GM13977 (cell line): ENCODE results near the gene PRM2.
"Not testable (repeated sequence)": the region's sequence is repeated elsewhere in the genome, so short reads cannot be mapped to it uniquely, and the experiment has no call there.

Experiments used
- DNase-seq: peaks from one replicate; pipeline ENCODE4 v3.0.0; 2012; ENCODE audit warnings: low spot score
- CTCF ChIP-seq: IDR thresholded peaks from 2 replicates; pipeline ENCODE4 v1.5.1; 2012; ENCODE audit warnings: mild to moderate bottlenecking, control low read depth; ENCODE audit not compliant: insufficient read depth; ENCODE audit errors: extremely low read depth, missing control alignments
- in situ Hi-C: fragments of 300-500 bp; cut with MboI; formaldehyde crosslinking; loops from one replicate; pipeline ENCODE4 v1.12.0; 2022; ENCODE audit warnings: low sequenced_read_pairs, low pct_unique_long_range_greater_than_20kb, mixed read lengths, inconsistent platforms; ENCODE audit not compliant: unreplicated experiment

Gene PRM2

GRCh38 chr16:11296351-11296705 is 20.0 kb upstream of the PRM2 start:
- in situ Hi-C loops = no loop called here
- no peak for DNase-seq
- TF ChIP-seq CTCF = no peak

- DNase-seq = no peak
- TF ChIP-seq CTCF = no peak
- in situ Hi-C loops = no loop called here
These were observed 19.4 kb upstream of the PRM2 start for GRCh38 chr16:11295672-11296071.

GRCh38 chr16:11292076-11292748 is 15.9 kb upstream of the PRM2 start:
- in situ Hi-C loops = no loop called here
- TF ChIP-seq CTCF = no peak
- no peak for DNase-seq

- no peak for DNase-seq
- in situ Hi-C loops = no loop called here
- TF ChIP-seq CTCF = no peak
These were observed 14.9 kb upstream of the PRM2 start for GRCh38 chr16:11291091-11291703.

GRCh38 chr16:11290102-11290893 is 14.0 kb upstream of the PRM2 start:
- DNase-seq = no peak
- no peak for TF ChIP-seq CTCF
- in situ Hi-C loops = no loop called here

GRCh38 chr16:11289696-11290095 is 13.4 kb upstream of the PRM2 start:
- in situ Hi-C loops, DNase-seq: not testable (repeated sequence)

- in situ Hi-C loops = no loop called here
- DNase-seq = no peak
- no peak for TF ChIP-seq CTCF
These were observed 12.9 kb upstream of the PRM2 start for GRCh38 chr16:11289202-11289601.
